ENCODE measurements around the gene FOXK2. TPM values are rescaled to one million over a fixed set of nuclear protein-coding genes. Genes with fewer than 3 reads are reported as not detected.

Gene FOXK2
- total and polyA plus RNA-seq, 2 of the 8 experiments (the other 6 are each of a cell fraction or from before 2014, with no cell fraction given): 34.7 to 64.9 TPM

DNA sequence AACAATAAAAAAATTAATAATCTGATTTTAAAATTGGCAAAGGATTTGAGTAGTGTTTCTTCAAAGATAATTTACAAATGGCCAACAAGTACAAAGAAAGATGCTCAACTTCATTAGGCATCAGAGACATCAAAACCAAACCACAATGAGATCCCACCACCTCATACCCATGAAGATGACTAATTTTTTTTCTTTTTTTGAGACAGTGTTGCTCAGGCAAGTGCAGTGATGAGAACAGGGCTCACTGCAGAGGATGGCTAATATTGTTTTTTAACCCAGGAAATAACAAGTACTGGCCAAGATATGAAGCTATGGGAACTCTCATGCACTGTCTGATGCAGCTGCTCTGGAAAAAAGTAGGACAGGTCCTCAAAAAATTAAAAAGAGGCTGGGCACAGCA lies 113.8 kb downstream of the FOXK2 start:
- no peak overlapping the region for H3K4me3 ChIP-seq (ENCODE audit: extremely low read depth in 1 of 4, insufficient read depth in 2 of 4, low read depth in 3 of 4, low read length in 4 of 4)
- no peak overlapping the region for H2BK15ac ChIP-seq (ENCODE audit: low read length)
- peaks cover 4 to 22% of the 10 kb centered on the region in 2 experiments for H4K20me1 ChIP-seq (replicated peaks in 1 of 2; ENCODE audit: control insufficient read depth in 1 of 2, insufficient read depth in 2 of 2, low read length in 2 of 2)
- CTCF ChIA-PET (ENCODE audit: partially characterized antibody): interaction anchor here (1.1 kb wide), 1 partner anchor 142 kb away, joined by 3 read pairs; no protein-coding TSS in a partner anchor
- H4K8ac ChIP-seq (ENCODE audit: extremely low read depth, insufficient read depth, low read length): no peak overlapping the region
- peaks cover 0 to 5% (median 0%) of the 10 kb centered on the region in 4 experiments; a peak in 1 of 7 replicates for H3K4me1 ChIP-seq (replicated peaks in 1 of 4; ENCODE audit: control insufficient read depth in 3 of 4, insufficient read depth in 4 of 4, low read length in 3 of 4)
- no peak for FAIRE-seq
- H3K79me2 ChIP-seq (ENCODE audit: control insufficient read depth in 1 of 2, insufficient read depth in 2 of 2, low read length in 2 of 2): peaks cover 4 to 73% of the 10 kb centered on the region in 2 experiments; a peak in 3 of 4 replicates
- no peak for DNase-seq (ENCODE audit: low read depth in 1 of 2, low spot score in 2 of 2)
- no peak overlapping the region for H3K14ac ChIP-seq (ENCODE audit: insufficient read length)
- peaks cover 9% of the 10 kb centered on the region for H3K79me1 ChIP-seq (ENCODE audit: low read depth, low read length)
- no peak overlapping the region for H3K23ac ChIP-seq (ENCODE audit: insufficient read length)
- no peak overlapping the region for H2BK5ac ChIP-seq (ENCODE audit: low read depth, low read length)
- H3K4me2 ChIP-seq (ENCODE audit: insufficient read depth in 1 of 2, low read depth in 2 of 2, low read length in 2 of 2): no peak overlapping the region
- H2AFZ ChIP-seq (ENCODE audit: low read length): no peak overlapping the region
- H3K9me3 ChIP-seq (ENCODE audit: insufficient read depth in 2 of 2, low read depth in 1 of 2, low read length in 1 of 2): no peaks in the 10 kb centered on the region
- H3K9ac ChIP-seq (replicated peaks in 1 of 4; ENCODE audit: extremely low read depth in 1 of 4, low read depth in 3 of 4, low read length in 3 of 4): no peak overlapping the region
- no peak overlapping the region for H3K56ac ChIP-seq (replicated peaks; ENCODE audit: insufficient read length, low read depth, low read length)
- H2AK5ac ChIP-seq (ENCODE audit: low read depth, low read length): no peak overlapping the region
- no peak for TF ChIP-seq BCL11A (IDR thresholded peaks at IDR 0.05; ENCODE audit: low read depth in 2 of 2, low read length in 2 of 2)
- TF ChIP-seq EGR1 (IDR thresholded peaks at IDR 0.05; ENCODE audit: borderline replicate concordance, low read depth, low read length): no peak
- TF ChIP-seq BRCA1 (IDR thresholded peaks at IDR 0.05; ENCODE audit: low read depth, low read length): no peak
- TF ChIP-seq, protein P1, sequence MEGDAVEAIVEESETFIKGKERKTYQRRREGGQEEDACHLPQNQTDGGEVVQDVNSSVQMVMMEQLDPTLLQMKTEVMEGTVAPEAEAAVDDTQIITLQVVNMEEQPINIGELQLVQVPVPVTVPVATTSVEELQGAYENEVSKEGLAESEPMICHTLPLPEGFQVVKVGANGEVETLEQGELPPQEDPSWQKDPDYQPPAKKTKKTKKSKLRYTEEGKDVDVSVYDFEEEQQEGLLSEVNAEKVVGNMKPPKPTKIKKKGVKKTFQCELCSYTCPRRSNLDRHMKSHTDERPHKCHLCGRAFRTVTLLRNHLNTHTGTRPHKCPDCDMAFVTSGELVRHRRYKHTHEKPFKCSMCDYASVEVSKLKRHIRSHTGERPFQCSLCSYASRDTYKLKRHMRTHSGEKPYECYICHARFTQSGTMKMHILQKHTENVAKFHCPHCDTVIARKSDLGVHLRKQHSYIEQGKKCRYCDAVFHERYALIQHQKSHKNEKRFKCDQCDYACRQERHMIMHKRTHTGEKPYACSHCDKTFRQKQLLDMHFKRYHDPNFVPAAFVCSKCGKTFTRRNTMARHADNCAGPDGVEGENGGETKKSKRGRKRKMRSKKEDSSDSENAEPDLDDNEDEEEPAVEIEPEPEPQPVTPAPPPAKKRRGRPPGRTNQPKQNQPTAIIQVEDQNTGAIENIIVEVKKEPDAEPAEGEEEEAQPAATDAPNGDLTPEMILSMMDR (IDR thresholded peaks at IDR 0.05; ENCODE audit: control extremely low read depth in 1 of 3, insufficient read depth in 1 of 3, low read depth in 1 of 3, low read length in 3 of 3): no peak
- TF ChIP-seq ZNF274 (IDR thresholded peaks at IDR 0.05; ENCODE audit: borderline replicate concordance, extremely low read depth, low read length): no peak
- TF ChIP-seq RNF2 (IDR thresholded peaks at IDR 0.05; ENCODE audit: borderline replicate concordance, low read depth, low read length, missing control alignments, poor library complexity, severe bottlenecking): no peak
- TF ChIP-seq FOSL1 (IDR thresholded peaks at IDR 0.05; ENCODE audit: insufficient read depth, low read depth, low read length): no peak
- no peak for TF ChIP-seq EP300 (IDR thresholded peaks at IDR 0.05; ENCODE audit: borderline replicate concordance in 1 of 2, low read depth in 2 of 2, low read length in 2 of 2)
- TF ChIP-seq, protein P2, sequence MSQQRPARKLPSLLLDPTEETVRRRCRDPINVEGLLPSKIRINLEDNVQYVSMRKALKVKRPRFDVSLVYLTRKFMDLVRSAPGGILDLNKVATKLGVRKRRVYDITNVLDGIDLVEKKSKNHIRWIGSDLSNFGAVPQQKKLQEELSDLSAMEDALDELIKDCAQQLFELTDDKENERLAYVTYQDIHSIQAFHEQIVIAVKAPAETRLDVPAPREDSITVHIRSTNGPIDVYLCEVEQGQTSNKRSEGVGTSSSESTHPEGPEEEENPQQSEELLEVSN (IDR thresholded peaks at IDR 0.05): no peak
- H4K5ac ChIP-seq (ENCODE audit: insufficient read length, low read depth, low read length): no peak overlapping the region
- no peak overlapping the region for H2BK120ac ChIP-seq (replicated peaks; ENCODE audit: low read depth, low read length)
- no peaks in the 10 kb centered on the region for H3K23me2 ChIP-seq (ENCODE audit: low read depth, low read length)
- no peak overlapping the region for H3K4ac ChIP-seq (replicated peaks; ENCODE audit: insufficient read length, low read depth, low read length)
- no peak overlapping the region for H2BK20ac ChIP-seq (ENCODE audit: low read length)
- POLR2A ChIA-PET (ENCODE audit: partially characterized antibody): no interaction called here
- no peak overlapping the region for H3K18ac ChIP-seq (ENCODE audit: extremely low read depth, low read length)
- H3K36me3 ChIP-seq (ENCODE audit: control insufficient read depth in 2 of 4, insufficient read depth in 4 of 4, low read length in 3 of 4): peaks cover 2 to 19% (median 3%) of the 10 kb centered on the region in 4 experiments; a peak in 5 of 8 replicates
- H3K27ac ChIP-seq (ENCODE audit: low read depth, low read length): no peak overlapping the region
- H3K27me3 ChIP-seq (replicated peaks in 1 of 4; ENCODE audit: control insufficient read depth in 3 of 4, extremely low read depth in 1 of 4, insufficient read depth in 3 of 4, low read length in 3 of 4): no peaks in the 10 kb centered on the region
- no peak overlapping the region for H2BK12ac ChIP-seq (ENCODE audit: low read depth, low read length)
- no peak overlapping the region for H4K91ac ChIP-seq (replicated peaks; ENCODE audit: insufficient read length, low read length)
